IMR-90 (cell line): ENCODE measurements around the gene SOX5. TPM values are rescaled to one million over a fixed set of nuclear protein-coding genes. Genes with fewer than 3 reads are reported as not detected.

Experiments used
- ATAC-seq: fragments of 200-7000 bp; cut with Tn5 transposase; 2 replicates; pipeline ENCODE4 v1.9.1; 2020; ENCODE audit warnings: low read depth, mild to moderate bottlenecking, moderate library complexity
- BruUV-seq: library from RNA; stranded (reverse); fragments of 400-500 nt; replicated peaks from 2 replicates; lab custom pipeline; 2021; lab: Mats Ljungman, UMichigan
- CTCF ChIA-PET: fragments of 300-600 bp; formaldehyde crosslinking; extraction: SDS; loops from one replicate; lab custom pipeline; 2021; ENCODE audit warnings: antibody characterized with exemption; lab: Yijun Ruan, JAX
- POLR2A ChIA-PET: fragments of 300-600 bp; sonication (Branson Sonifier 250); formaldehyde crosslinking; loops from one replicate; lab custom pipeline; 2022; ENCODE audit warnings: antibody characterized with exemption; ENCODE audit not compliant: unreplicated experiment; lab: Charles Lee
- DNase-seq: peaks from one replicate; pipeline ENCODE4 v3.0.0; 2013
- H2AFZ ChIP-seq: replicated peaks from 2 replicates; pipeline ENCODE3; 2013; ENCODE audit warnings: low read length, mild to moderate bottlenecking; ENCODE audit not compliant: poor library complexity
- H2AK5ac ChIP-seq: 2 replicates; pipeline ENCODE4 v1.6.1; 2013; ENCODE audit warnings: low read depth, low read length, inconsistent platforms
- H2AK9ac ChIP-seq: replicated peaks from 2 replicates; pipeline ENCODE3; 2013; ENCODE audit warnings: mild to moderate bottlenecking, low read depth, low read length, moderate library complexity; ENCODE audit not compliant: poor library complexity
- H2BK120ac ChIP-seq: 2 replicates; pipeline ENCODE4 v1.6.1; 2013; ENCODE audit warnings: low read depth, low read length, inconsistent platforms
- H2BK15ac ChIP-seq: 3 replicates; pipeline ENCODE4 v1.6.1; 2013; ENCODE audit warnings: low read depth, low read length, inconsistent platforms
- H2BK20ac ChIP-seq: 2 replicates; pipeline ENCODE4 v1.6.1; 2013; ENCODE audit warnings: low read depth, mild to moderate bottlenecking, inconsistent platforms, low read length, moderate library complexity
- H2BK5ac ChIP-seq: 2 replicates; pipeline ENCODE4 v1.6.1; 2013; ENCODE audit warnings: mild to moderate bottlenecking, low read depth, low read length, inconsistent platforms; ENCODE audit not compliant: poor library complexity, severe bottlenecking
- H3K14ac ChIP-seq: replicated peaks from 2 replicates; pipeline ENCODE4 v1.6.1; 2013; ENCODE audit warnings: low read depth, low read length, inconsistent platforms
- H3K18ac ChIP-seq: 2 replicates; pipeline ENCODE4 v1.6.1; 2013; ENCODE audit warnings: low read depth, low read length, control low read depth
- H3K23ac ChIP-seq: 2 replicates; pipeline ENCODE4 v1.6.1; 2013; ENCODE audit warnings: low read depth, low read length, inconsistent platforms
- H3K27ac ChIP-seq: 2 replicates; pipeline ENCODE4 v1.5.1; 2013; ENCODE audit warnings: mild to moderate bottlenecking, control low read depth, low read length; ENCODE audit not compliant: insufficient read depth
- H3K27me3 ChIP-seq: 2 replicates; pipeline ENCODE4 v1.6.1; 2013; ENCODE audit warnings: low read length; ENCODE audit not compliant: control insufficient read depth, insufficient read depth
- H3K36me3 ChIP-seq: 2 replicates; pipeline ENCODE4 v1.6.1; 2013; ENCODE audit warnings: low read length, mixed read lengths; ENCODE audit not compliant: control insufficient read depth, insufficient read depth
- H3K4ac ChIP-seq: 2 replicates; pipeline ENCODE4 v1.6.1; 2013; ENCODE audit warnings: low read depth, low read length, inconsistent platforms
- H3K4me1 ChIP-seq: 2 replicates; pipeline ENCODE4 v1.6.1; 2013; ENCODE audit warnings: low read length, mixed read lengths; ENCODE audit not compliant: control insufficient read depth, insufficient read depth
- H3K4me2 ChIP-seq: 2 replicates; pipeline ENCODE4 v1.6.1; 2013; ENCODE audit warnings: low read depth, mild to moderate bottlenecking, control low read depth, low read length, moderate library complexity
- H3K4me3 ChIP-seq: 2 replicates; pipeline ENCODE4 v1.5.1; 2013; ENCODE audit warnings: low read depth, mild to moderate bottlenecking, control low read depth, low read length, moderate library complexity; ENCODE audit not compliant: insufficient read depth
- H3K56ac ChIP-seq: 2 replicates; pipeline ENCODE4 v1.6.1; 2013; ENCODE audit warnings: low read length, inconsistent platforms; ENCODE audit not compliant: insufficient read depth; ENCODE audit errors: extremely low read depth
- H3K79me1 ChIP-seq, 2 experiments: 2 replicates each; pipeline ENCODE4 v1.6.1; 2013; ENCODE audit warnings: low read length in 2 of 2, inconsistent platforms in 1 of 2, low read depth in 1 of 2
- H3K9ac ChIP-seq: 2 replicates; pipeline ENCODE4 v1.6.1; 2013; ENCODE audit warnings: low read depth, low read length, control low read depth
- H3K9me1 ChIP-seq: 2 replicates; pipeline ENCODE4 v1.6.1; 2013; ENCODE audit warnings: low read length, inconsistent platforms; ENCODE audit not compliant: insufficient read depth
- H3K9me3 ChIP-seq: 2 replicates; pipeline ENCODE4 v1.6.1; 2013; ENCODE audit warnings: low read length; ENCODE audit not compliant: control insufficient read depth, insufficient read depth
- H4K20me1 ChIP-seq: 2 replicates; pipeline ENCODE4 v1.6.1; 2013; ENCODE audit warnings: low read length, inconsistent platforms; ENCODE audit not compliant: insufficient read depth
- H4K5ac ChIP-seq: 2 replicates; pipeline ENCODE4 v1.6.1; 2013; ENCODE audit warnings: mild to moderate bottlenecking, low read depth, low read length, control low read depth
- H4K8ac ChIP-seq, 2 experiments: 2 replicates each; pipeline ENCODE4 v1.6.1; 2013; ENCODE audit warnings: low read depth in 2 of 2, low read length in 2 of 2, control low read depth in 1 of 2, inconsistent platforms in 1 of 2
- H4K91ac ChIP-seq: 2 replicates; pipeline ENCODE4 v1.6.1; 2013; ENCODE audit warnings: low read depth, low read length, inconsistent platforms; ENCODE audit not compliant: insufficient read depth
- BHLHE40 ChIP-seq: fragments of 150-350 bp; IDR thresholded peaks from 2 replicates; pipeline ENCODE4 v1.6.1; 2016; ENCODE audit warnings: mild to moderate bottlenecking, low read depth, low read length
- CEBPB ChIP-seq: IDR thresholded peaks from 2 replicates; pipeline ENCODE4 v1.6.1; 2012; ENCODE audit warnings: low read depth, low read length, improper control_type of control experiment
- CHD1 ChIP-seq: IDR thresholded peaks from 2 replicates; pipeline ENCODE4 v1.6.1; 2012; ENCODE audit warnings: low read depth, low read length, improper control_type of control experiment
- CTCF ChIP-seq: conservative IDR thresholded peaks from 2 replicates; pipeline ENCODE4 v1.5.1; 2012; ENCODE audit warnings: mild to moderate bottlenecking, low read depth, low read length, improper control_type of control experiment
- ELK1 ChIP-seq: fragments of 150-350 bp; IDR thresholded peaks from 2 replicates; pipeline ENCODE4 v1.6.1; 2016; ENCODE audit warnings: low read depth, mild to moderate bottlenecking, low read length, moderate library complexity, borderline replicate concordance
- FOS ChIP-seq: fragments of 150-350 bp; IDR thresholded peaks from 2 replicates; pipeline ENCODE4 v1.6.1; 2016; ENCODE audit warnings: low read depth, low read length
- MAFK ChIP-seq: IDR thresholded peaks from 2 replicates; pipeline ENCODE4 v1.6.1; 2012; ENCODE audit warnings: low read depth, low read length, improper control_type of control experiment
- MAZ ChIP-seq: IDR thresholded peaks from 2 replicates; pipeline ENCODE4 v1.6.1; 2012; ENCODE audit warnings: low read depth, mild to moderate bottlenecking, low read length, improper control_type of control experiment, moderate library complexity, borderline replicate concordance
- MXI1 ChIP-seq: IDR thresholded peaks from 2 replicates; pipeline ENCODE4 v1.6.1; 2012; ENCODE audit warnings: low read depth, mild to moderate bottlenecking, low read length, moderate library complexity, borderline replicate concordance
- NFE2L2 ChIP-seq: fragments of 150-350 bp; IDR thresholded peaks from 2 replicates; pipeline ENCODE4 v1.6.1; 2016; ENCODE audit warnings: low read depth, mild to moderate bottlenecking, low read length
- POLR2A ChIP-seq: IDR thresholded peaks from 2 replicates; pipeline ENCODE4 v1.6.1; 2012; ENCODE audit warnings: mild to moderate bottlenecking, low read depth, low read length
- RAD21 ChIP-seq: IDR thresholded peaks from 2 replicates; pipeline ENCODE4 v1.6.1; 2012; ENCODE audit warnings: low read length, improper control_type of control experiment
- RCOR1 ChIP-seq: IDR thresholded peaks from 2 replicates; pipeline ENCODE4 v1.6.1; 2012; ENCODE audit warnings: mild to moderate bottlenecking, low read length, improper control_type of control experiment; ENCODE audit not compliant: insufficient replicate concordance
- RFX5 ChIP-seq: IDR thresholded peaks from 2 replicates; pipeline ENCODE4 v1.8.0; 2012; ENCODE audit warnings: low read depth, mild to moderate bottlenecking, low read length, moderate library complexity
- SMC3 ChIP-seq: fragments of 150-350 bp; IDR thresholded peaks from 2 replicates; pipeline ENCODE4 v1.6.1; 2016; ENCODE audit warnings: low read depth, mild to moderate bottlenecking, antibody characterized with exemption, low read length, moderate library complexity
- USF2 ChIP-seq: fragments of 150-350 bp; IDR thresholded peaks from 2 replicates; pipeline ENCODE4 v1.6.1; 2017; ENCODE audit warnings: mild to moderate bottlenecking, antibody characterized with exemption, low read length, low read depth
- WGBS, 2 experiments: methylation state at CpG; one replicate each; pipeline versions ENCODE4 v1.1.5 to v1.1.7; 2013; ENCODE audit warnings: missing lambda C conversion rate in 2 of 2; ENCODE audit not compliant: insufficient read length in 1 of 2; ENCODE audit errors: extremely low coverage in 2 of 2; 5-methylcytosine and 5-hydroxymethylcytosine counted together
- dilution Hi-C: fragments of 300-500 bp; cut with HindIII; formaldehyde crosslinking; loops from one replicate; pipeline ENCODE4 v1.14.3; 2018; ENCODE audit warnings: low sequenced_read_pairs; ENCODE audit not compliant: unreplicated experiment
- in situ Hi-C: fragments of 300-500 bp; cut with MboI; formaldehyde crosslinking; loops from 3 replicates; pipeline ENCODE4 v1.14.3; 2019; ENCODE audit warnings: low sequenced_read_pairs, inconsistent platforms, mixed read lengths
- intact Hi-C: fragments of 100-400 bp; cut with micrococcal nuclease; formaldehyde crosslinking; loops from 2 replicates; pipeline ENCODE4 v1.10.0; 2022
- polyA plus RNA-seq, 3 experiments: library from polyadenylated mRNA; depleted of rRNA; stranded (reverse); fragments of >200 nt; gene quantifications; 2 replicates each; pipeline ENCODE4 v1.2.3, GENCODE V29; 2012; ENCODE audit warnings: low replicate concordance in 1 of 3
- total RNA-seq: library from RNA; depleted of rRNA; stranded (reverse); fragments of >200 nt; gene quantifications from 2 replicates; pipeline ENCODE4 v1.2.3, GENCODE V29; 2012

SOX5 gene
- total and polyA plus RNA-seq, 2 of the 4 experiments (the other 2 are of a cell fraction), result 1.1 to 13.1 TPM

GRCh38 chr12:23585782-23586163, 363.7 kb downstream of the SOX5 start:
- 0 out of 2 replicates have a peak, but pooled peaks cover 2% of the 10 kb centered on the region for H3K9me1 ChIP-seq
- no peak overlapping the region for H3K14ac ChIP-seq
- H2BK5ac ChIP-seq, result no peak overlapping the region
- no peaks in the 10 kb centered on the region for H3K9me3 ChIP-seq
- intact Hi-C loops, result no loop called here
- no peak overlapping the region for H3K23ac ChIP-seq
- 100% methylated on average over 3 of the region's 11 CpGs; no CpG with 5 or more reads in 1 of the 2 experiments for WGBS, 2 experiments
- H3K27me3 ChIP-seq, result no peaks in the 10 kb centered on the region
- DNase-seq (no peak), ATAC-seq (no peak)
- H3K27ac ChIP-seq, result no peak overlapping the region
- H2BK15ac ChIP-seq, result no peak overlapping the region
- no peak overlapping the region for H3K18ac ChIP-seq
- no peak overlapping the region for H2AK9ac ChIP-seq
- H4K5ac ChIP-seq, result no peak overlapping the region
- no peaks in the 10 kb centered on the region for H3K4me1 ChIP-seq
- no peaks in the 10 kb centered on the region for H3K36me3 ChIP-seq
- no peak for TF ChIP-seq MAFK
- no peak for TF ChIP-seq POLR2A
- TF ChIP-seq USF2, result no peak
- no peak for TF ChIP-seq MXI1
- TF ChIP-seq BHLHE40, result no peak
- TF ChIP-seq FOS, result no peak
- no peak for TF ChIP-seq SMC3
- TF ChIP-seq CEBPB, result no peak
- no peak for TF ChIP-seq CHD1
- TF ChIP-seq CTCF, result no peak
- no peak for TF ChIP-seq RCOR1
- TF ChIP-seq RFX5, result no peak
- no peak for TF ChIP-seq ELK1
- TF ChIP-seq NFE2L2, result no peak
- TF ChIP-seq RAD21, result no peak
- no peak for TF ChIP-seq MAZ
- no peak overlapping the region for H4K91ac ChIP-seq
- no TSS peak for BruUV-seq
- in situ Hi-C loops, result no loop called here
- H2AFZ ChIP-seq, result no peak overlapping the region
- H2BK20ac ChIP-seq, result no peak overlapping the region
- H3K4me2 ChIP-seq, result no peak overlapping the region
- ChIA-PET POLR2A (no interaction called here), CTCF (no interaction called here)
- H2AK5ac ChIP-seq, result no peak overlapping the region
- dilution Hi-C loops, result no loop called here
- H3K4me3 ChIP-seq, result no peak overlapping the region
- H3K56ac ChIP-seq, result no peak overlapping the region
- H4K20me1 ChIP-seq, result no peaks in the 10 kb centered on the region
- H3K9ac ChIP-seq, result no peak overlapping the region
- no peak overlapping the region for H4K8ac ChIP-seq
- no peak overlapping the region for H3K4ac ChIP-seq
- H2BK120ac ChIP-seq, result no peak overlapping the region
- H3K79me1 ChIP-seq, result no peaks in the 10 kb centered on the region
